HG02678 (cell line): ENCODE data around the gene DNAH1.

ENCODE experiments used
- ATAC-seq: cut with Tn5 transposase; IDR thresholded peaks from one replicate; pipeline ENCODE4 v1.9.1; 2021; ENCODE audit warnings: mild to moderate bottlenecking, moderate library complexity; ENCODE audit not compliant: unreplicated experiment

DNAH1 gene

DNA sequence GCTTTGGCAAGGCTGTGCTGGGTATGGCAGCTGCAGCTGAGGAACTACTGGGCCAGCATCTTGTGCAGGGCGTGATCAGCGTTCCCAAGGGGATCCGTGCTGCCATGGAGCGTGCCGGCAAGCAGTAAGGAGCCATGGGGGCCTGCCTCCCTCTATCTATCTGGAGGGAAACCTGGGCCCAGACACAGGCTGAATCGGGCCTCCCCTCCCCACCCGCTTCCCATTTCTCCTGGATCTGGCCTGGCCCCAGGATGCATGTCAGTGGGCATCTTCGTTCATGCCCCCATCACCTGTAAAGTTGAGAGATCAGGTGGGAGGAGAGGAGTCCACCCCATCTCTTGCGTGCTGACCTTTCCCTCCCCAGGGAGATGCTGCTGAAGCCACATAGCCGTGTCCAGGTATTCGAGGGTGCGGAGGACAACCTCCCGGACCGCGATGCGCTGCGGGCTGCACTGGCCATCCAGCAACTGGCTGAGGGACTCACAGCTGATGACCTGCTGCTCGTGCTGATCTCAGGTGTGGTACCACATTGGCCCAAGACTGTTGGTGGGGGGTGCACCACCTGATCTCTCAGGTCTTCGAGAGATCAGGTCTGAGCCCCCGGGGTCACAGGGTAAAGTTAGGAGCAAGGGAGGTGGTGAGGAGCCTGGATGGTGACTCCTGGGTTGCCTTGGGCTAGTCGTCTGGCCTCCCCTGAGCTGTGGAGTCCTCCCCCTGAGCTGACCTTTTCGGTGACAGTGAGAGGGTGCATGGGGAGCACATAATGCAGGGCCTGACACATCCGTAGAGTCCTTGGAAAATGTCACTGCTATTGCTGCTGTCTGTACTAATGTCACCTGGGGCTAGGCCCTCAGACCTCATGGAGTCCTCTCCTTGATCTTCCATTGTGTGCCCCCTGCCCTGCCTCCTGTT is 25.3 kb upstream of the DNAH1 start:
- ATAC-seq: no peak

DNA sequence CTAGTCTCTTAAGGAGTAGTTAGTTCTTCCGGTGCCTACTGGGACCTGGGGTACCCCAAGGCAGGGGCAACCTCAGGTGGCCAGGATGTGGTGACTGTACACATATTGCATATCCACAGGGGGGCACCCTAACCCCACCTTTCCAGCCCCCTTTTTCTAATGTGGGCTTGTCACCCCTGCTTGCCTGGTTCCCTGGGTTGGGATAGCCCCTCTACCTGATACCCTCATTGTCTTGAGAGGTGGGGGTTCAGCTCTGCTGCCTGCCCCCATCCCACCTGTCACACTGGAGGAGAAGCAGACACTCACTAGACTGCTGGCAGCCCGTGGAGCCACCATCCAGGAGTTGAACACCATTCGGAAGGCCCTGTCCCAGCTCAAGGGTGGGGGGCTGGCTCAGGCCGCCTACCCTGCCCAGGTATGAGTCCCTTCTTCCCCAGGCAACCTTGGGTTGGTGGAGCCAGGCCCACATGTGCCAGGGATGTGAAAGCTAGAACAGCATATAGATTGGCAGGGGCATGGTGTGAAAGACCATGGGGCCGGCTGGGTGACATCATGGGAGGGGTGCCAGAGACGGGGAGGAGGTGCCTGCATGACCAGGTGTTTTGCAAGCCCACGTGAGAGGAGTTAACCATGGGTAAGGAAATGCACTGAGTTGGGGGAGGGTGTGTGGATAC is 24.5 kb upstream of the DNAH1 start:
- ATAC-seq: no peak

DNA sequence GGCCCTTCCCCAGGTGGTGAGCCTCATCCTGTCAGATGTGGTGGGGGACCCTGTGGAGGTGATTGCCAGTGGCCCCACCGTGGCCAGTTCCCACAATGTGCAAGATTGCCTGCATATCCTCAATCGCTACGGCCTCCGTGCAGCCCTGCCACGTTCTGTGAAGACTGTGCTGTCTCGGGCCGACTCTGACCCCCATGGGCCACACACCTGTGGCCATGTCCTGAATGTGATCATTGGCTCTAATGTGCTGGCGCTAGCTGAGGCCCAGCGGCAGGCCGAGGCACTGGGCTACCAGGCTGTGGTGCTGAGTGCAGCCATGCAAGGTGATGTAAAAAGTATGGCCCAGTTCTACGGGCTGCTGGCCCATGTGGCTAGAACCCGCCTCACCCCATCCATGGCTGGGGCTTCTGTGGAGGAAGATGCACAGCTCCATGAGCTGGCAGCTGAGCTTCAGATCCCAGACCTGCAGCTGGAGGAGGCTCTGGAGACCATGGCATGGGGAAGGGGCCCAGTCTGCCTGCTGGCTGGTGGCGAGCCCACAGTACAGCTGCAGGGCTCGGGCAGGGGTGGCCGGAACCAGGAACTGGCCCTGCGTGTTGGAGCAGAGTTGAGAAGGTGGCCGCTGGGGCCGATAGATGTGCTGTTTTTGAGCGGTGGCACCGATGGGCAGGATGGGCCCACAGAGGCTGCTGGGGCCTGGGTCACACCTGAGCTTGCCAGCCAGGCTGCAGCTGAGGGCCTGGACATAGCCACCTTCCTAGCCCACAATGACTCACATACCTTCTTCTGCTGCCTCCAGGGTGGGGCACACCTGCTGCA is 23.7 kb upstream of the DNAH1 start:
- no peak for ATAC-seq

DNA sequence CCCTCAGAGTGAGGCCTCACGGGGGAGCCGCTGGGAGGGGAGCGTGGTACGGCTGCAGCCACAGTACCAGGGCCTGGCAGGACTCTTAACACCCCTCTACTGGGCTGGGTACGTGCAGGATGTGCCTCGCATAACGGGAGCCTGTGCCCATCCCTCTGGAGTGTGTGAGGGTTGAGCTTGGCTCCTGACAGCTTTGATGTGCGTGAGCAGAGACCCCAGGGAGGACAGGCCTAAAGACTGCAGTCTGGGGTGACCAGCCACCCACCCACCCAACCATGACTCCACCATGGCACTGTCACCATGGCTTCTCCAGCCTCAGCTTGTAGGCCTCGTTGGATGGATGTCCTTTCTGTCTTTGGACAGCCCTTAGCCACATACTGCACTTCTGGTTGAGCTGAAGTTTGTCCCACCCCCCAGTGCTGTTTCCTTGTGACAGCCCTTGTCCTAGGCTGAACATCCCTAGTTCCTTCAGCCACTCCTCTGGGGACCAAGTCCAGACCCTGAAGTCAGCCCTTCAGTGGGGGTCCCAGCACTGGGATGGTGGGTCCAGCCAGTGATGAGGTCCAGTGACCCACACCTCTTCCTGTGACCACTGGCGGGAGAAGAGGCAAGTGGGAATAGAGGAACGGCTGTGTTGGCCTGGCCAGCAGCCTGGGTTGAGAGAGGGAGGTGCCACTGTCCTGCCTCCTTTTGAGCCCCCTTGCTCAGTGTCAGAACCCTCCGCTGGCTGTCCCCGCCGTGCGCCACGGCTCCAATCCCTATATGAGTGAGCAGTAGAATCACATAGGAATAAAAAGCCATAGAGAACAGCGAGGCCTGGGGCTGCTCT is 22.4 kb upstream of the DNAH1 start:
- no peak for ATAC-seq

DNA sequence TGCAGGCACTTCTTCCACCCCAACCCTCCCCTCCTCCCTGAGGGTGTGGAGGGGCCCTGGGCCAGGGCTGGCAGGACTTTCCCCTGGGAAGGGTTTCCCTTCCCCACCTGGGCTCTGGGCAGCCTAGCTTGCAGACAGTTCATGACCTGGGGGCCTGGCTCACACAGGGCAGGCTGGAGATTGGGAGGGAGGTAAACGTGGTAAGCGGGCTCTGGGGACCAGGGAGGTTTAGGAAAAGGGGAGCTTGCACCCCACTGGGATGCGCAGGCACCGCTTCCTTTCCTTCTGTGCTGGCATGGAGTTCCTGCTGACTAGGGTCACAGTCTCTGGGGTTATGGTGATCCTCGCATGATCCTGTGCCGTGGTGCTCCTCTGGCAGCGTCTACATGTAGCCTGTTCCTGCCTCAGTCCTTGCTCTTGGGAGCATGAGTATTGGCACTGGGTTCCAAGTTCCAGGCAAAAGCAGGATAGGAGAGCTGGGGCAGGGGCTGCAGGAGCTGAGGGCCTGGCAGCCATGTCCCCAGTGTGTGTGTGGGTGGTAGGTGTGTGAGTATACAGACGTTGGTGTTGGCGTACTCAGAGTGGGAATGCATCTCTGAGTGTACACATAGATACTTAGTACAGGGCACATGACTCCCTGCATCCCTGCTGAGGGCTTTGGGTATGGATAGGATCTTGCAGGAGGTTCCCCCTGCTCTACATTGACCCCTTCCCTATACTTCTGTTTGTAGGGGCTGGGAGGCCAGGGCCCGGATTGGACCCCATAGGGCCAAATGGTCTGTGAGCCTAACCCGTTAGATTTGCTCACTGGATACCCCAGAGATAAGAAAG is 21.6 kb upstream of the DNAH1 start:
- no peak for ATAC-seq

DNA sequence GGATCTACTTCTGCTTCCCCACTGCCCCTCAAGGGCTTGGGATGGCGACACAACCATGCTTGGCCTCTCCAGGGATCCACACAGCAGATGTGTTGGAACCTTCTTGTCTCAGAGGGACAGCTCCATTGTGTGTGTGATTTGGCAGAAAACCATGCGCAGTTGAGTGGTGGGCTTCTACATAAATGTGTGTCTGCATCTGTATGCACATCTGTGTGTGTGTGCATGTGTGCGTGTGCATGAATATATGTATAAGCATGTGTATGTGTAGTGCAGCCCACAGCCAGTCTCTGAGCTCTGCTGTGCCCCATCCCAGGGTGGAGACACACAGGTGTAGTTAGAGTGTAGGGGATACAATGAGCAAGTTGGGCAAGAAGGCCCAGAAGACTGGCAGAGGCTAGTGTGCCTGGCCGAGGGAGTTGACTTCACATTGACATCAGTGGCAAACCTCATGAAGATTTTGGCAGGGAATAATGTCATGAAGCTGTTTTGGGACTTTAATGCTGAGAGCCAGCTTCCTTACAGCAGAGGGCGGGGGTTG is 20.4 kb upstream of the DNAH1 start:
- no peak for ATAC-seq

DNA sequence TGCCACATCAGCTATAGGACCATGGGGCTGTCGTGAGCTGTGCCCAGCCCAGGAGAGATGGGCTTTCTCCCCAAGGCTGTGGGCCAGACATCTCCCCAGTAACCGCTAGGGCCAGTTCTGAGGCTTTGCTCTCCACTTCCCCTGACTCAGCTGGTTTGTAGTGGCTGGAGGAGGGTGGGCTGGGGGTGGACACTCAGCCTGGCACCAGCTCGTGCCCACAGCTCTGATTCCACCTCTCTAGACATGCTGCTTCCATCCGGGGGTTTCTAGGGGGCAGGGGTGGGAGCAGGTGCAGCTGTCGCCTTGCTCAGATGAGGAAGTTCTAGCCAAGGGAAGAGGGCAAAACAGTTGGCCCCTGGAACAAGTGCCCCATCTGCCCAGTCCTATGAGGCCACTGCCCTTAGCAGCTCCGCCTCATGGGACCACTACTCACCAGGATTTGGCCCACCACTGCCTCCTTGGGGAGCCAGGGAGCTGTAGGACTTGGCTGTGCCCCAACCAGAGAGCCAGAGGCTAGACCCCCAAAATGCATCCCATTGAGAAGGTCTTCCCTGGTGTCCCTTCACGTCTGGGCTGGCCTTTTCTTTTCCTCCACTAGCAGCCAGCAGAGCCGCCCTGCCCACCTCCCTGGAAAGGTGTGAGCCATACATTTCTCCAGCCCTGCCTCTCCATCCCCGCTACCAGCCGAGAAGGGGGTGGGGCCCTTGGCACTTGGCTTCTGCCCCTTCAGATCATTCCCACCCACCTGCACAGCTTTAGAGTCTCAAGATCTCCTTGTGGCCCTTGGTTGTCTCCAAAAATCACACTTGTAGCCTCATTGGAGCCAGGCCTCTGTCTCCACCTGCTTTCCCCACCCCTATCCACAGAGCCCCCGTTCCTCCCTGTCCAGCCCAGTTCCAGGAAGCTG is 18.6 kb upstream of the DNAH1 start:
- ATAC-seq: no peak

DNA sequence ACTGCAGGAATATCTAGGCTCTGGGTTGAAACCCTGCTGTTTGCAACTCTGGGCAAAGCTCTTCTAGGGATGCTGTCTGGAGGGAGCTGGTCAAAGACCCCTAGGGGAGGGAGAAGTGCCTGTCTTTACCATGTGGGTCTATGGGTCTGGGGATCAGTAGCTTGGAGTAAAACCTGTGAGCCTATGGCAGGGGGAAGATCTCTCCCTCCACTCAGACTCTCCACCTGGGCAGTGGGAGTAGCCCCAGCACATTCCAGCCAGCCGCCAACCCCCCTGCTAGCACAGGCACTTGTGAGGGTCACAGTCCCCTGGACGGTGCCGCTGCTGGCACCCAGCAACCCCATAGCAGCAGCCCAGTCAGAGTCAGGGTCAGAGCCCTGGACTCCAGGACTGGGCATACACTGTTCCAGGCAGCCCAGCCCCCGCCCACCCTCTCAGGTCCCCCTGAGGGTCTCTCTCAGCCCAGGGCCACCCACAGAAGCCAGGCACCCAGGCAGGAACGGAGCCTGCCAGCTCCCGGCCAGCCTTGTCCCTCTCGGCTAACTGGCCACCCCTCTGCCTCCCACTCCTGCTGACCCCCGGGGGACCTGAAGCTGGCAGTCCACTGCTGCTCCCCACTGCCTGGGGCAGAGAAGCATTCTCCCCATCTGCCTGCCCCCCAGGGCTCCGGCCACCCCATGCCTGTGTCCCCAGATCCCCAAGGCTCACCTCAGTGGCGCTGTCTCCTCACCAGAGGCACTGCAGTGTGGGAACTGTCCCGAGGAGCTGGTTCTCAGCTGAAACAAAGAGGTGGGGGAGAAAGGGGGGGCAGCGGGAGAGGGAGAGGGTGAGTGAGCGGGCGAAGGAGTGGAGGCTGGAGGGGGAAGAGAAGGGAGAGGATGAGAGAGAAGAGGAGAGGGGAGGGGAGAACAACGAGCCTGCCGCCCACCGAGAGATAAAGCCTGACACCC is 17.7 kb upstream of the DNAH1 start:
- no peak for ATAC-seq

DNA sequence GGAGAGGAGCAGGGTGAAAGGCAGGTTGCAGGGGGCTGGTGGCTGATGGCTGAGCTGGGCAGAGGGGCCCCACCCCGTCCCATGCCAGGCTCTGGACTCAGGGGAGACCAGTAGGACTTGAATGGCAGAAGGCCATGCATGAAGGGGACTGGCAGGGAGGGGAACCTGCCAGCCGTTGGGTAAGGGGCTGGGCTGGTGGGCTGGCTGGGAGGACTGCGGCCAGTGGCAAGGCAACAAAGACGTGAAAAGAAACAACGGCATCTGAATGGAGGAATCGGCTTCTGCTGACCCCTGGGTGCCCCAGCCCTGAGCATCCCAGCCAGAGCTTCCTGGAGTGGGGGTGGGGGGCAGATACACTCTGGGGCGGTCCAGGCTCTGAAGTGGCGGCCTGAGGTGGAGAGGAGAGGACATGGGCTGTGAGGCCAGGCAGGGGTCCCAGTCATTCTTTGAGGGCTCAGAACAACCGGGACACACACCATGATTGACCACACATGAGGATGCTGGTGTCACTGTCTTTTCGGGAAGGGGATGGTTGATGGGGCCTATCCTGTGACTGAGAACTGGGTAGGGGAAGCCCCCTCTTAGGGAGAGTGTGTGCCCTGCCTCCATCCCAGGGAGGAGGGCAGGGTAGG is 16.8 kb upstream of the DNAH1 start:
- no peak for ATAC-seq

DNA sequence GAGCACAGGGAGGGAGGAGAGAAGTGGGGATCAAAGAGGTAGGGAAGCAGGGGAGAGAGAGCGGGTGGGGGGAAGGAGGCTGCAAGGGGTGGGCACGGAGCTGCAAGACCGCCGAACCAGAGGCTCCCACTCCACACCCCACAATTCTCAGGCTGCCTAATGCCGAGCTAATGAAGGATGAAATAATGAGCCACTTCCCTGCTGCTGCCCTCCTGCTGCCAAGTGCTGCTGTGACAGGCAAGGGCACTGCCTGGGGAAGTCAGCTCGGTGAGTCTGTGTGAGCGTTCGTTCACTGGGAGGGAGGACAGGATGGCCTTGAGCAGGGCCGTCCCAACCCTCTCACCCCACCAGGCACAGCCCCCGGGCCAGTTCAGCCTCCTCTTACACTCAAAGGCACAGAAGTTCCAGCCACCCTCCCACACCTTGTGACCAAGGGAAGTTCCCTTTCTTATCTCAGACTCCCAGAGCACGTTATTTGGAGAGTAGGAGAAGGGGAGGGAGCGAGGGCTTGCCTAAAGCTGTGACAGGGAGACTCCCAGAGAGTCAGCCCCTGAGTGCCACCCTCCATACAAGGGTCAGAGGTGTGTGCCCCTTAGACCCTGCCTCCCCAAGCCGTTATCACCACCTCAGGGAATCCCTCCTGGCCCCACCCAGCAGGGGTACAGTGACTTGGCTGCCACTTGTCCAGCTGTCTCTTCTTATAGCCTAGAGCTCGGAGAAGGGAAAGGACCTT is 16.1 kb upstream of the DNAH1 start:
- ATAC-seq: no peak

DNA sequence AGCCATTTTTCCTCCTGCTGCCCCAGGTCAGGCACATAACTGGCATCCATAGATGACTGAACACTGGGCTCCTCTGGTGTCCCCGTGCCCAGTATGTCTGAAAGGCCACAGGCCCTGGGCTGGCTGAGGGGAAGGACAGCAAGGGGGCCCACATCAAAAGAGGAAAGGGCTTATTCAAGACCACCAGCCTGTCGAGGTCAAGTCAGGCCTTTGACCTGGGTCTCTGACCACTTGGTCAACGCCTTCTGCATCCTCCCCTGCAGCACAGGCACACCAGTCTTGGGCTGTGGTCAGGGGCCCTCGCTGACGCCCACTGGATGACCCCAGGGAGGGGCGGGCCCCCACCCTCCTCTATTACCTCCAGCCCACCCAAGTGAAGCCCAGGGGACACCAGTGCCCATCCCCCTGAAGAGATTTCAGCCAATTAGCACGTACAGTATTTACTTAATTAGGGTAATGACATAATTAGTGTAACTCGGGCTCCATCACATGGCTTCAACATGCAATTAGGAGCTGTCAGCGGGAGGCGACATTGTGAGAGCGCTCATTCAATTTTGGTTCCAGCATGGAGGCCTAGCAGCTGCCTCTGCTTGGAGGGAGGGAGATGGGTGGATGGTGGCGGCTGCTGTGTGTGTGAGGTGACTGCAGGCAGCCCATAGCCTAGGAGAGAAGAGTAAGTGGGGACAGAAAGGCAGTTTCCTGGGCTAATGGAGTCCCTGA is 13.5 kb upstream of the DNAH1 start:
- no peak for ATAC-seq

DNA sequence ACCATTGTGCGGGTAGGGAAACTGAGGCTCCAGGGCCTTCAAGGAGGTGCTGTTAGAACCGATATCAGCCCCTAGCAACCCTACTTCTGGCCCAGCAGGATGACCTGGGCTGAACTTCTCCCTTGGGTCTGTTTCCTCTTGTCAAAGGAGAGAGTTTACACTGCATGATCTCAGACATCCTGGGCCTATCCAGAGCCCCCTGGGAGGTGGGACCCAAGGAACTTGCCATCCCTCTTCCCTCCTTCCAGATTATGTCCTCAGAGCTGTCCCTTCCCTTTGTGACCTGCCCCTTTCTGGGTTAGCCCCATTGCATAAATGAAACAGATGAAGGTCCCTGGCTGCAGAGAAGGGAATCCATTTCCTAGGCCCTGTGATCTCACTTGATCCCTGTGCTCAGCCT is 12.3 kb upstream of the DNAH1 start:
- no peak for ATAC-seq

DNA sequence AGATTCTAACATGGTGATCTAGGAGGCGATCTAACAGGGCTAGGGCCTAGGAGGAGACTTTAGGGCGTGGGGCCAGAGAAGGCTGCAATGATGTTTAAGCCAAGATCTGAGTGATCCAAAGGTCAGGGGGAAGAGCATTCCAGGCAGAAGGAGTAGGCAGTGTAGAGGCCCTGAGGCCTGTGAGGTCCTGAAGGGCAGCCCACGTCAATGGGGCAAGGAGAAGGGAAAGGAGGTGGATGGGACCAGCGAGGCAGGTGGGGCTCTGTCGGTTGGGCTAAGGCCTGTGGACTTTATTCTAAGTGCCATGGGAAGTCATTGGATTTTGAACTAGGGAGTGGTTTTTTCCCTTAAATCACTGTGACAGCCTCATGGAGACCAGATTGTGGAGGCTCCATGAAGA is 10.2 kb upstream of the DNAH1 start:
- no peak for ATAC-seq

DNA sequence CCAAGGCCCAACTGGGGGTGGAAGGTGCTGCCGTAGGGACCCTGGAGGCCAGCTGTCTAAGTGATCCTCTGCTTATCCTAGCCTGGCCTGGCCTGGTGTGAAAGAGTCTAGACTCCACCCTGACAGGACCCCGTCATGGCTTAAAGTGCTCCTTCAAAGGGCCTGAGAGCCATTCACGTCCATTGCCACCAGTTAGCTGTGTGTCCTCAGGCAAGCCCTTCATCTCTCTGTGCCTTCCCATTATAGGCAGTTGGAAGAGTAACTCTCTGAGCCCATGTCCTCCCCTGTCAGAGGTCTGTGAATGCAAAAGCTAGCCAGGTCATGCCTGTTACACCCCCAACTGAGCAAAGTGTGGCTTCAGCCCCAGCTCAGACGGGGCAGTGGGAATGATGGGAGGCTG is 9.1 kb upstream of the DNAH1 start:
- no peak for ATAC-seq

DNA sequence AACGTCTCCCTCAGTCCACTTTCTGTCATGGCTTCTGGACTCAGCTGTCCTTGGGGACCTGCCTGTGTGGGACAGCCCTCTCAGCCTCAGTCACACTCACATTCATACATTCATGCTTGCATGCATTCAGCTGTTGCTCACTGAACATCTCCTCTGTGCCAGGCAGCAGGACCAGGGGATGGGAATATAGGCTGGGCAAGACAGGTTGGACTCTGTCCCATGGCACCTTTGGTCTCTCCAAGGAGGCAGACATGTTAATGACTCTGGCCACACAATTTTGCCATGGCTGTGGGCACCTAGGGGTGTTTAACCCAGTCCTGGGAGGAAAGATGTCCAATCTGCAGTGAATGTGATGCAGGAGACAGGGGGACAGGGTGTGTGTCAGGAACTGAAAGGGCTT is 7.8 kb upstream of the DNAH1 start:
- ATAC-seq: no peak
